Spleen (tissue), 11 donors: Measurements from ENCODE around the gene ADAMTS18. TPM values are rescaled to one million over a fixed set of nuclear protein-coding genes. Genes with fewer than 3 reads are reported as not detected.

Source experiments
- DNase-seq: peaks from one replicate; pipeline ENCODE4 v3.0.0-alpha.2; 2020
- H3K27ac ChIP-seq, 8 donors: fragments of 200-600 bp; sonication (generic) in 7 of 8; 1 replicate in 4 of 8; 2 replicates in 4 of 8; pipeline versions ENCODE4 v1.5.0 to v1.8.0; 2016 to 2021; ENCODE audit warnings: inconsistent platforms in 4 of 8, mild to moderate bottlenecking in 4 of 8, moderate library complexity in 1 of 8
- H3K27me3 ChIP-seq, 7 donors: fragments of 200-600 bp; sonication (generic) in 6 of 7; replicated peaks in 1 of 7; 1 replicate in 4 of 7; 2 replicates in 3 of 7; pipeline versions ENCODE4 v1.5.0 to v1.8.0; 2016 to 2021; ENCODE audit warnings: inconsistent platforms in 3 of 7, mild to moderate bottlenecking in 1 of 7
- H3K36me3 ChIP-seq, 6 donors: fragments of 200-600 bp; sonication (generic) in 5 of 6; 1 replicate in 4 of 6; 2 replicates in 2 of 6; pipeline versions ENCODE4 v1.5.0 to v1.8.0; 2016 to 2021; ENCODE audit warnings: inconsistent platforms in 2 of 6
- H3K4me1 ChIP-seq, 6 donors: fragments of 200-600 bp; sonication (generic) in 5 of 6; 1 replicate in 3 of 6; 2 replicates in 3 of 6; pipeline versions ENCODE4 v1.5.0 to v1.8.0; 2016 to 2021; ENCODE audit warnings: inconsistent platforms in 3 of 6
- H3K4me3 ChIP-seq, 8 donors: fragments of 200-600 bp; sonication (generic) in 7 of 8; 1 replicate in 4 of 8; 2 replicates in 4 of 8; pipeline versions ENCODE4 v1.5.0 to v1.8.0; 2016 to 2021; ENCODE audit warnings: inconsistent platforms in 4 of 8, mild to moderate bottlenecking in 4 of 8, moderate library complexity in 2 of 8
- H3K9me3 ChIP-seq, 8 donors: fragments of 200-600 bp; sonication (generic) in 7 of 8; 1 replicate in 4 of 8; 2 replicates in 4 of 8; pipeline versions ENCODE4 v1.5.0 to v1.8.0; 2016 to 2021; ENCODE audit warnings: inconsistent platforms in 4 of 8
- POLR2A ChIP-seq, 3 donors: fragments of 450-650 bp; IDR thresholded peaks; one replicate each; pipeline ENCODE4 v1.5.1; 2017; ENCODE audit warnings: antibody characterized with exemption in 3 of 3, mild to moderate bottlenecking in 1 of 3
- POLR2AphosphoS5 ChIP-seq, 3 donors: sonication (generic); formaldehyde crosslinking; IDR thresholded peaks; one replicate each; pipeline ENCODE4 v1.5.1; 2017; ENCODE audit warnings: antibody characterized with exemption in 3 of 3
- WGBS, 5 donors: extraction: QIAGEN DNeasy Blood & Tissue Kit in 3 of 5; methylation state at CpG; one replicate each; pipeline versions ENCODE4 v1.1.5 to v1.1.7; 2013 to 2018; 5-methylcytosine and 5-hydroxymethylcytosine counted together
- intact Hi-C: fragments of 100-400 bp; cut with DNase I; formaldehyde crosslinking; loops from one replicate; pipeline ENCODE4 v1.15.0; 2023; ENCODE audit warnings: low total_unique reads
- polyA plus RNA-seq, 3 donors: library from polyadenylated mRNA; stranded (reverse); fragments of 200-250 nt; gene quantifications; one replicate each; pipeline ENCODE4 v1.2.1, GENCODE V29; 2013
- total RNA-seq, 7 donors: library from RNA; depleted of rRNA in 3 of 7; stranded (reverse); fragments of >200 nt in 3 of 7; fragmentation: NEBNext Ultra II Directional in 4 of 7; extraction: Animal tissue kit (Norgen Biotek cat#: 25700) in 4 of 7; gene quantifications; one replicate each; pipeline versions ENCODE4 v1.1.0 to v1.2.1, GENCODE V29; 2016 to 2021
- TF ChIP-seq, protein P1 (sequence below), 11 experiments: fragments of 200-600 bp in 7 of 11; fragments of 450-650 bp in 4 of 11; sonication (generic) in 4 of 11; IDR thresholded peaks in 8 of 11; conservative IDR thresholded peaks in 3 of 11; 1 replicate in 7 of 11; 2 replicates in 4 of 11; pipeline versions ENCODE4 v1.4.0 to v1.8.0; 2016 to 2021; ENCODE audit warnings: antibody characterized with exemption in 11 of 11, inconsistent platforms in 4 of 11, mild to moderate bottlenecking in 1 of 11
- donor health status: healthy with polysubstance abuse.
- donor health status: DM: no; HTN: no; CAD: no; lungs with moderate emphysema.
- donor health status: DM: no; HTN: no; CAD: no.
- donor health status: Bipolar disorder and iron deficiency.
- donor health status: healthy.
- donor health status: DM: no; HTN: no; CAD: no.
- donor health status: DM: yes; HTN: yes; CAD: no.

ADAMTS18 gene
- total and polyA plus RNA-seq, 10 donors: not detected

- DNase-seq: no peak
- Histone ChIP-seq H3K27ac (no peak overlapping the region), H3K4me1 (no peaks in the 10 kb centered on the region), H3K36me3 (no peaks in the 10 kb centered on the region), H3K4me3 (no peak overlapping the region), H3K9me3 (no peaks in the 10 kb centered on the region), H3K27me3 (no peaks in the 10 kb centered on the region)
- 92 to 98% (median 95%) methylated on average over 2 of the region's 2 CpGs for whole genome bisulfite sequencing, 5 donors
- intact Hi-C loops: no loop called here
- TF ChIP-seq, protein P1, sequence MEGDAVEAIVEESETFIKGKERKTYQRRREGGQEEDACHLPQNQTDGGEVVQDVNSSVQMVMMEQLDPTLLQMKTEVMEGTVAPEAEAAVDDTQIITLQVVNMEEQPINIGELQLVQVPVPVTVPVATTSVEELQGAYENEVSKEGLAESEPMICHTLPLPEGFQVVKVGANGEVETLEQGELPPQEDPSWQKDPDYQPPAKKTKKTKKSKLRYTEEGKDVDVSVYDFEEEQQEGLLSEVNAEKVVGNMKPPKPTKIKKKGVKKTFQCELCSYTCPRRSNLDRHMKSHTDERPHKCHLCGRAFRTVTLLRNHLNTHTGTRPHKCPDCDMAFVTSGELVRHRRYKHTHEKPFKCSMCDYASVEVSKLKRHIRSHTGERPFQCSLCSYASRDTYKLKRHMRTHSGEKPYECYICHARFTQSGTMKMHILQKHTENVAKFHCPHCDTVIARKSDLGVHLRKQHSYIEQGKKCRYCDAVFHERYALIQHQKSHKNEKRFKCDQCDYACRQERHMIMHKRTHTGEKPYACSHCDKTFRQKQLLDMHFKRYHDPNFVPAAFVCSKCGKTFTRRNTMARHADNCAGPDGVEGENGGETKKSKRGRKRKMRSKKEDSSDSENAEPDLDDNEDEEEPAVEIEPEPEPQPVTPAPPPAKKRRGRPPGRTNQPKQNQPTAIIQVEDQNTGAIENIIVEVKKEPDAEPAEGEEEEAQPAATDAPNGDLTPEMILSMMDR (IDR thresholded peaks at IDR 0.05 in 8 of 11, conservative IDR thresholded peaks at IDR 0.05 in 3 of 11): no peak
Measured at GRCh38 chr16:77414752-77415231, 20.0 kb downstream of the ADAMTS18 start.

DNA sequence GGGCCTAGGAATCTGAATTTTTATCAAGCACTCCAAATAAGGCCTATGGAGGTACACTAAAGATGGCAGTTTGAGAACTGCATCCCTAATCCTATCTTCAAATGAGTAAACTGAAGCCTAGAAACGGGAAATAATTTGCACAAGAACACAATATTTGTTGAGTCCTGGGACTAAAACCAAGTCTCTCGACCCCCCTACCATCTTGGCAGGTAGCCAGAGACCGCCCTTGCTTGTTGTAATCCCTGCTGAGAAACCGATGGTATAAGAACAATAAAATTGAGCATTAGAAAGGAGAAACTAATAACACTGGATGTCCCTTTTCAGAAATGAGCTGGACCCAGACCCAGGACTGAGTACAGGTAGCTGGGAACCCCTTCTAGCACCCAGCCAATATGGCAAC is 24.4 kb downstream of the ADAMTS18 start:
- Histone ChIP-seq H3K27me3 (no peaks in the 10 kb centered on the region), H3K9me3 (peaks cover 0 to 18% (median 6%) of the 10 kb centered on the region in 8 donors), H3K4me3 (no peak overlapping the region), H3K27ac (no peak overlapping the region), H3K4me1 (no peaks in the 10 kb centered on the region), H3K36me3 (no peaks in the 10 kb centered on the region)
- DNase-seq: no peak
- TF ChIP-seq, protein P1 (IDR thresholded peaks at IDR 0.05 in 8 of 11, conservative IDR thresholded peaks at IDR 0.05 in 3 of 11): no peak
- TF ChIP-seq POLR2A (IDR thresholded peaks at IDR 0.05) (no peak), POLR2AphosphoS5 (IDR thresholded peaks at IDR 0.05) (no peak)
- intact Hi-C loops: no loop called here
- 69 to 89% (median 72%) methylated on average over 4 of the region's 4 CpGs for WGBS, 5 donors

GRCh38 chr16:77409311-77409710 is 25.5 kb downstream of the ADAMTS18 start:
- Histone ChIP-seq H3K4me1 (no peaks in the 10 kb centered on the region), H3K27me3 (no peaks in the 10 kb centered on the region), H3K4me3 (no peak overlapping the region), H3K9me3 (peaks cover 0 to 18% (median 6%) of the 10 kb centered on the region in 8 donors), H3K27ac (no peak overlapping the region), H3K36me3 (no peaks in the 10 kb centered on the region)
- DNase-seq: no peak
- intact Hi-C loops: no loop called here
- TF ChIP-seq POLR2A (IDR thresholded peaks at IDR 0.05) (no peak), POLR2AphosphoS5 (IDR thresholded peaks at IDR 0.05) (no peak)
- TF ChIP-seq, protein P1 (IDR thresholded peaks at IDR 0.05 in 8 of 11, conservative IDR thresholded peaks at IDR 0.05 in 3 of 11): no peak
- 39 to 51% (median 45%) methylated on average over 5 of the region's 5 CpGs for WGBS, 5 donors

- peaks cover 0 to 18% (median 6%) of the 10 kb centered on the region in 8 donors for H3K9me3 ChIP-seq
- intact Hi-C loops: no loop called here
- H3K36me3 ChIP-seq: no peaks in the 10 kb centered on the region
- H3K4me1 ChIP-seq: no peaks in the 10 kb centered on the region
- no peak for TF ChIP-seq POLR2AphosphoS5 (IDR thresholded peaks at IDR 0.05)
- TF ChIP-seq, protein P1 (IDR thresholded peaks at IDR 0.05 in 8 of 11, conservative IDR thresholded peaks at IDR 0.05 in 3 of 11): no peak
- TF ChIP-seq POLR2A (IDR thresholded peaks at IDR 0.05): no peak
- no peak for DNase-seq
- no peaks in the 10 kb centered on the region for H3K27me3 ChIP-seq
- H3K4me3 ChIP-seq: no peak overlapping the region
- no peak overlapping the region for H3K27ac ChIP-seq
Measured at GRCh38 chr16:77408607-77409006, 26.2 kb downstream of the ADAMTS18 start.
